ENCODE results near the gene APLN.

GRCh38 chrX:129696463-129697155 is 41.9 kb upstream of the APLN start:
- TF ChIP-seq CTCF (IDR thresholded peaks at IDR 0.05), result no peak
- no peak for TF ChIP-seq POLR2A (IDR thresholded peaks at IDR 0.05)

Measured in testis (tissue), 2 donors.